Kidney tubule cell (primary cell): ENCODE measurements around the gene SLC41A1.

Experiments
- DNase-seq: peaks from one replicate; pipeline ENCODE4 v3.0.0-alpha.2; 2018; ENCODE audit warnings: low spot score

The SLC41A1 gene

GRCh38 chr1:205787287-205787916 lies 25.6 kb downstream of the SLC41A1 start:
- DNase-seq: no peak

- DNase-seq: no peak
Observed at GRCh38 chr1:205786601-205787000, 26.4 kb downstream of the SLC41A1 start.

- DNase-seq: peak; percentile 50
Observed at GRCh38 chr1:205785446-205785845, 27.6 kb downstream of the SLC41A1 start.

DNA sequence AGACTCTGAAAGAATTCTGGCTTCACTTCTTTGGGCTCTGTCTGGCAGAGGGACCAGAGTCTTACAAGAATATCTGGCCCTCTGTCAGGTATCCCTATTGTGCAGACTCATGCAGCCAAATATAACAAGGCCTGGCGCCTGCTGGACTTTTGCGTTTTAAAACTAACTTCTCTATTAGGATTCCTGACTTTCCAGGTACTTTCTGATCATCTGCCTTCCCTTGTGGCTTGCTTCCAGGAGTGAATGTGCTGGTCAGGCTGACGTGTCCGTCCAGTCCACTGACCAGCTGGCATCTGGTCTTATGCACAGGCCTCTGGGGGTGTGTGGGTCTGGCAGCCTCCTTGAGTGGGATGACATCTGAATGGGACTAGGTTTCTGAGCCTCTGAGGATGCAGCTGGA lies 29.1 kb downstream of the SLC41A1 start:
- DNase-seq: peak; percentile 94

- DNase-seq: no peak
Observed at GRCh38 chr1:205783433-205783795, 29.6 kb downstream of the SLC41A1 start.

- DNase-seq: peak; percentile 55
Observed at GRCh38 chr1:205782627-205783432, 30.2 kb downstream of the SLC41A1 start.

DNA sequence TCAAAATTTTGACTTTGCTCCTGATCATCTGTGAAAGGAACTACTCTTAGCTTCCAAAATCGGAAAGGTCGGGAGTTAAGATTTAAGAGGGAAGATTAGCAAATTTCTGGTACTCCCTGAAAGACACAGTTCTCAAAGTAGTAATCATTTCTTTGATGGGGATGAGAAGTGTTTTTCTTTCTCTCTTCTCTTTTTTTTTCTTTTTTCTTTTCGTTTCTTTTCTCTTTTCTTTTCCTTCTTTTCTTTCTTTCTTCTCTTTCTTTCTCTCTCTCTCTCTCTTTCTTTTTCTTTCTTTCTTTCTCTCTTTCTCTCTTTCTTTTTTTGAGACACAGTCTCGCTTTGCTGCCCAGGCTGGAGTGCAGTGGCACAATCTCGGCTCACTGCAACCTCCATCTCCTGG lies 32.7 kb downstream of the SLC41A1 start:
- no peak for DNase-seq

DNA sequence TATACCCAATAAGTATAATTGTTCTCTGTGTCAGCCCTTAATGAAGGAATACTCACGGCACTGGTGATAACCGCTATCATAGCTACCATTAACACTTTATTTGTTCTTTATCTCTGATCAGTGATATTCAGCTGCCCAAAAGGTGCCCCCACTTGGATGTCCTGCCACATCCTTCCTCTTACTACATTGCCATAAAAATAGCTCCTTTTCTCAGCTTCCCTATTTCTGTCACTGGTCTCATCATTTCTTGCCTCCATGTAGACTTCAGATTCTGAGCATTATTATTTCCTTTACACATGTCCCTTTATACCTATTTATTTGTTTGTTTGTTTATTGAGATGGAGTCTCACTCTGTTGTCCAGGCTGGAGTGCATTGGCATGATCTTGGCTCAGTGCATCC lies 35.0 kb downstream of the SLC41A1 start:
- no peak for DNase-seq

DNA sequence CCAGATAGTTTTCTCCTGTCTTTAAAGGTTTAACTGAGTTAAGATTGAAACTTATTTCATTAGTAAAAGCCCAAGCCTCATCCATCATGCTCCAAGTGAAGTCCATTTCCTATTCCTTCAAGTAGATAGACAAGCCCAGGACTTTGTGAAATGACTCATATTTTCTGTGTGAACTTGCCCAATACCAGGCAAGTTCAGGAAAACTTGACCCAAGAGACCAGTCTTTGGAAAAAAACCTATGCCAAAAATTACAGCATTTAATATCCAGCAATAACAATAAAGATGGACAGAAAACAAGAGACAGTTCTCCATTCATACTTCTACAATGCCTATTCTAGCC lies 37.3 kb downstream of the SLC41A1 start:
- DNase-seq: peak; percentile 45

GRCh38 chr1:205775015-205775716 lies 37.8 kb downstream of the SLC41A1 start, which contains the start of gene RAB29:
RAB29 (minus strand) TSS chr1:205775482; CDS start chr1:205774956, 526 bp downstream.
- peak; percentile 78 for DNase-seq

GRCh38 chr1:205774198-205775014 lies 38.6 kb downstream of the SLC41A1 start:
- peak; percentile 52 for DNase-seq

DNA sequence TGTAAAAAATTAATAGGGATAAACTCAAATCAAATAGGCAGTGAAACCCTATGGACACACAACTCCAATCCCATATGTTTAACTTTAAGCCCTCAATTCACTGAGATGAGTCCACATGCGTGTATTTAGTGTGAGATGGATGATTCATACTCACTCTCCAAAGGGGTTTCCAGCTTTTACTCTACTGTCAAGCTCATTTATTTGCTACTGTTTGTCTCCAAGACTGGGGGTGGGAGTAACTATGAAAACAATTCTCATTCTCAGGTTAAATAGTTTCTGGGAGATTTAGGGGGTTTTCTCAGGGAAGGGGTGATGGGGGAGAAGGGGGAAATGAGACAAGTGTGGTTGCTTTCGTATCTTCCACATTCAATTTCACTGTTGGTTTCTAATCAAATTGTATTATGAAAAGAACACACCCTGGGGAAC lies 40.4 kb downstream of the SLC41A1 start:
- no peak for DNase-seq

GRCh38 chr1:205770618-205771017 lies 42.4 kb downstream of the SLC41A1 start:
- DNase-seq: no peak

- DNase-seq: no peak
Observed at GRCh38 chr1:205769641-205770365, 43.2 kb downstream of the SLC41A1 start.

GRCh38 chr1:205767248-205767647 lies 45.8 kb downstream of the SLC41A1 start:
- DNase-seq: no peak

DNA sequence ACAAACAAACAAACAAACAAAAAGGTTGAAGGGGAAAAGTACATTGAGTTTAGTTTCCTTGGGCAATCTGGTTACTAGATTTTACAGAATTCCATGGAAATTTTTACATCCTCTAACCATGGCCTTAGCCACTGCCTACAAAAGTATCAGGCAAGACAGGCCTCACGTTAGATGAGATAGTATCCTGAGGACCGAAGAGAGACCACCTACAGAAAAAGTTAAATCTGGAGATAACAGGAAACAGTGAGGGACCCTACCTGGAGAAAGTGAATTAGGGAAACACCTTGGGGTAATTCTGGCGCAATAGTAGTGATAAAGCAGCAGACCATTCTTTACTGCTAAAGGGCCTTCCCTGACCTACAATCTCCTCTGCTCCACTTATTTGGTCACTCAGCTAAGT lies 46.4 kb downstream of the SLC41A1 start:
- no peak for DNase-seq

GRCh38 chr1:205766038-205766437 lies 47.0 kb downstream of the SLC41A1 start:
- peak; percentile 73 for DNase-seq

DNA sequence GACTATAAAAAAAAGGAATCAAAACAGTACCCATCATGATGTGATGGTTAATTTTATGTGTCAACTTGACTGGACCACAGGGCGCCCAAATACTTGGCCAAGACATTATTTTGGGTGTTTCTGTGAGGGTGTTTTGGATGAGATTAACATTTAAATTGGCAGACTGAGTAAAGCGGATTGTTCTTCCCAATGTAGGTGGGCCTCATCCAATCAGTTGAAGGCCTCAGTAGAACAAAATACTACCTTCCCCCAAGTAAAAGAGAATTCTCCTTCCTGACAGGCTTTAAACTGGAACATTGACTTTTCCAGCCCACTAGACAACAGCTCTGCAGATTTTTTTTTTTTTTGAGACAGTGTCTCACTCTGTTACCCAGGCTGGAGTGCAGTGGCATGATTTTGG lies 48.4 kb downstream of the SLC41A1 start:
- DNase-seq: no peak

DNA sequence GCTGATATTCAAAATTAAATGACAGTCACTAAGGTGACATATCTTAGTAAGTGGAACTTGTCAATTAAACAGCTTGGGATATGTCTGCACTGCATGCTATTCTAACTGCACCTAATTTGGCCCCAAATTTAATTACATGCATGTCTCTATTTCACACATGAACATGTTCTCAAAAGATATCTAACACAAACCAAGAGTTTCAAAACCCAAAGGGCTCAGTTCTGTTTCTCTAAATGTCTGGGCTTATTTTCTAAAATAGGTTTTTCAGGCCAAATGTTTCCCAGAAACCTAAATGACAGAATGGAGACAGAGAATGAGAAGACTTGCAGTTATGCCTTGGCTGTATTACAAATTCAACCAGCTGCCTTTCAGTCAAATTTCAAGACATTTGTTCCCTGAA lies 49.0 kb downstream of the SLC41A1 start:
- DNase-seq: no peak

- no peak for DNase-seq
Observed at GRCh38 chr1:205760606-205761005, 52.4 kb downstream of the SLC41A1 start.

- DNase-seq: no peak
Observed at GRCh38 chr1:205756552-205756951, 56.4 kb downstream of the SLC41A1 start.

DNA sequence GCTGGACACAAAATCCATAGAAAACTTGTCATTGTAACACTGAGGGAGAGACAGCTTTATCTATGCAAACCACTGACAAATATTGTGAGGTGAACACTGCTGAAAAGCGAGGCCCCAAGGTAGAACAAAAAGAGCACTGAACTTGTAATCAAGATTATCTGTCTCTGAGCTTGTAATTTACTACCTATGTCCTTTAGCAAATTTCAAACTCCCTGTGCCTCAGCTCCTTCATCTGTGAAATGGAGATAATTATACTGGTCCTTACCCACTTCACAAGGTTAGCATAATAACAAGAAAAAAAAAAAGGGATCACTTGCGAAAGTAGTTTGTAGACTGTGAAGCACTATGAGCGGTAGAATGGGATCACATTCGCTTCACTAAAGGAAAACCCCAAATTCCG lies 58.1 kb downstream of the SLC41A1 start:
- no peak for DNase-seq
